ENCODE data around the gene SDF2L1. TPM values are rescaled to one million over a fixed set of nuclear protein-coding genes. Genes with fewer than 3 reads are reported as not detected.
"Not testable (repeated sequence)": the region's sequence is repeated elsewhere in the genome, so short reads cannot be mapped to it uniquely, and the experiment has no call there.

Gene SDF2L1
- total RNA-seq, 1 experiment from 2014 or later: 91.5 TPM

DNA sequence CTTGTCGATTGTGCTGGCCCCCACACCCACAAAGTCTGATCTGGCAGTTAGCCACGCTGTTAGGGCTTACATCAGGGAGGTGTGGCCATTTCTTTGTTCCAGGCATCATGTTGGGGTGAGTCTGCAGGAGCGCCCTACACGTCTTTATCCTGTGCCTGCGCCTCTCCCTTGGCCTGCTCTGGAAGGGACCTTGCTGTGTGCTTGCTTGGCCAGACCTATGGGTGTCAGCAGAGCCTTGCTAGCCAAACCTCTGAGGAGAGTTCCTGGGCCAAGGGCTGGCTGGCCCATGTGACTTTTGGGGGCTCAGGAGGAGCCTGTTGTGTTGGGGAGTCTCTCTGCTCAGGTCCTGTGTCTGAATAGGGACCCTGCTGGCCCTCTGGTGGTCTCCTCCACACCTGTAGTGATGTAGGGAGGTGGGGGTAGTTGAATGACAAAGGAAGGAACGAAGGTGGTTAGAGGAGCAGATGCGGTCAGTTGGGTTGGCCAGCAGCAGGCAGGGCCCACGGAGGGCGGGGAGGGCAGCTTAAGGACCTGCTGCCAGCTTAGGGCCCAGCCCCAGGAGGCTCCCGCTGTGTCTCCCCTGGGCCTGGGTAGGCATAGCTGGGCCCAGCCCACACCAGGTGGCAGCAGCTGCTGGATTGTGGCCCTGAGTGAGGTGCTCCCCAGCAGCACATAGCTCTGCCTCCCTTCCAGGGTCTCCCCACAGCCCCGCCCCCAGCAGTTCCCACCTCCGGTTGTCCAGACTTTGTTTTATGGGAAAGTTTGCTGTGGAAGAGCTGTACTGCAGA, 31.6 kb downstream of the SDF2L1 start:
- POLR2A ChIA-PET: interaction anchor here (0.6 kb wide), 1 partner anchor 691 kb away, joined by 4 read pairs; the partner anchor contains the start of gene LZTR1
- Mint-ChIP-seq H3K27ac (ENCODE audit: low read depth, unreplicated experiment) (no peak overlapping the region), H3K36me3 (ENCODE audit: insufficient read depth, unreplicated experiment) (peaks cover 47% of the 10 kb centered on the region), H3K27me3 (ENCODE audit: insufficient read depth, unreplicated experiment) (no peaks in the 10 kb centered on the region), H3K9me3 (ENCODE audit: unreplicated experiment) (no peaks in the 10 kb centered on the region), H3K4me3 (ENCODE audit: unreplicated experiment) (no peak overlapping the region), H3K4me1 (ENCODE audit: insufficient read depth, unreplicated experiment) (no peaks in the 10 kb centered on the region)
- TF ChIP-seq, protein P1, sequence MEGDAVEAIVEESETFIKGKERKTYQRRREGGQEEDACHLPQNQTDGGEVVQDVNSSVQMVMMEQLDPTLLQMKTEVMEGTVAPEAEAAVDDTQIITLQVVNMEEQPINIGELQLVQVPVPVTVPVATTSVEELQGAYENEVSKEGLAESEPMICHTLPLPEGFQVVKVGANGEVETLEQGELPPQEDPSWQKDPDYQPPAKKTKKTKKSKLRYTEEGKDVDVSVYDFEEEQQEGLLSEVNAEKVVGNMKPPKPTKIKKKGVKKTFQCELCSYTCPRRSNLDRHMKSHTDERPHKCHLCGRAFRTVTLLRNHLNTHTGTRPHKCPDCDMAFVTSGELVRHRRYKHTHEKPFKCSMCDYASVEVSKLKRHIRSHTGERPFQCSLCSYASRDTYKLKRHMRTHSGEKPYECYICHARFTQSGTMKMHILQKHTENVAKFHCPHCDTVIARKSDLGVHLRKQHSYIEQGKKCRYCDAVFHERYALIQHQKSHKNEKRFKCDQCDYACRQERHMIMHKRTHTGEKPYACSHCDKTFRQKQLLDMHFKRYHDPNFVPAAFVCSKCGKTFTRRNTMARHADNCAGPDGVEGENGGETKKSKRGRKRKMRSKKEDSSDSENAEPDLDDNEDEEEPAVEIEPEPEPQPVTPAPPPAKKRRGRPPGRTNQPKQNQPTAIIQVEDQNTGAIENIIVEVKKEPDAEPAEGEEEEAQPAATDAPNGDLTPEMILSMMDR (IDR thresholded peaks at IDR 0.05; ENCODE audit: unreplicated experiment): no peak
- intact Hi-C loops (cut with micrococcal nuclease): no loop called here
- CTCF ChIA-PET: no interaction called here
- BruUV-seq (replicated peaks): no TSS peak
- no peak for DNase-seq (ENCODE audit: unreplicated experiment)

GRCh38 chr22:21674638-21675245, 32.6 kb downstream of the SDF2L1 start:
- Mint-ChIP-seq H3K4me1 (ENCODE audit: insufficient read depth, unreplicated experiment) (no peaks in the 10 kb centered on the region), H3K27ac (ENCODE audit: low read depth, unreplicated experiment) (no peak overlapping the region), H3K9me3 (ENCODE audit: unreplicated experiment) (no peaks in the 10 kb centered on the region), H3K4me3 (ENCODE audit: unreplicated experiment) (no peak overlapping the region), H3K27me3 (ENCODE audit: insufficient read depth, unreplicated experiment) (no peaks in the 10 kb centered on the region), H3K36me3 (ENCODE audit: insufficient read depth, unreplicated experiment) (peaks cover 47% of the 10 kb centered on the region)
- BruUV-seq (replicated peaks): no TSS peak
- CTCF ChIA-PET: no interaction called here
- TF ChIP-seq, protein P1 (IDR thresholded peaks at IDR 0.05; ENCODE audit: unreplicated experiment): no peak
- POLR2A ChIA-PET: no interaction called here
- no peak for DNase-seq (ENCODE audit: unreplicated experiment)
- intact Hi-C loops (cut with micrococcal nuclease): no loop called here

DNA sequence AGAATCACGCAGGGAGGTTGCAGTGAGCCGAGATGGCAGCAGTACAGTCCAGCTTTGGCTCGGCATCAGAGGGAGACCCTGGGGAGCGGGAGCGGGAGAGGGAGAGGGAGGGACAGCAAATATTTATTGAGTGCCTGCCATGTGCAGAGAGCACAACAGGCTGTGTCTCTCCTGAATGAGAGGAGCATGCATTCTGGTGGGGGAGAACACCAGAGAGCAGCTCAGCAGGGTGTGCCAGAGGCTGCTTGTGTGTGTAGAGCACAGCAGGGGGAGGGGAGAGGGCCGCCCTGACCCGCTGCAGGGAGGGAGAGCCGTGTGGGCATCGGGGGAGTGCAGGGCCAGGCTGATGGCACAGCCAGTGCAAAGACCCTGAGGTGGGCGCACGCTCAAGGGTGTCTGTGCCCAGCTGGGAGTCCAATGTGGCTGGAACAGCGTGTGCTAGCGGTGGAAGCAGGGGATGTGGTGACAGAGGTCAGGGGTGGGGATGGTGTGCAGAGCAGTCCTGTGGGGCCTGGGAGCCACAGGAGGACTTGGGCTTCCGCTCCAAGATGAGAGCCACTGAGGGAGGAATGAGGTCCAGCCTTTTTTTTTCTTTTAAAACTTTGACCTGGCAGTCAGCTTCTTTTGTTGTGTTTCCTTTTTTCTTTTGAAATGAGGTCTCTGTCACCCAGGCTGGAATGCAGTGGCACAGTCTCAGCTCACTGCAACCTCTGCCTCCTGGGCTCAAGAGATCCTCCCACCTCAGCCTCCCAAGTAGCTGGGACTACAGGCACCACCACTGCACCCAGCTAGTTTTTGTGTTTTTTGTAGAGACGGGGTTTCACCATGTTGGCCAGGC, 35.7 kb downstream of the SDF2L1 start:
- POLR2A ChIA-PET: no interaction called here
- no peaks in the 10 kb centered on the region for H3K9me3 Mint-ChIP-seq (ENCODE audit: unreplicated experiment)
- H3K36me3 Mint-ChIP-seq (ENCODE audit: insufficient read depth, unreplicated experiment): peaks cover 33% of the 10 kb centered on the region
- DNase-seq (ENCODE audit: unreplicated experiment): no peak
- CTCF ChIA-PET: no interaction called here
- TF ChIP-seq, protein P1 (IDR thresholded peaks at IDR 0.05; ENCODE audit: unreplicated experiment): no peak
- H3K4me3 Mint-ChIP-seq (ENCODE audit: unreplicated experiment): no peak overlapping the region
- BruUV-seq (replicated peaks): no TSS peak
- no peaks in the 10 kb centered on the region for H3K4me1 Mint-ChIP-seq (ENCODE audit: insufficient read depth, unreplicated experiment)
- intact Hi-C loops (cut with micrococcal nuclease): no loop called here
- no peak overlapping the region for H3K27ac Mint-ChIP-seq (ENCODE audit: low read depth, unreplicated experiment)
- H3K27me3 Mint-ChIP-seq (ENCODE audit: insufficient read depth, unreplicated experiment): no peaks in the 10 kb centered on the region

- H3K4me3 Mint-ChIP-seq (ENCODE audit: unreplicated experiment); intact Hi-C loops (cut with micrococcal nuclease); H3K27me3 Mint-ChIP-seq (ENCODE audit: insufficient read depth, unreplicated experiment); H3K9me3 Mint-ChIP-seq (ENCODE audit: unreplicated experiment); POLR2A ChIA-PET; BruUV-seq (replicated peaks); H3K27ac Mint-ChIP-seq (ENCODE audit: low read depth, unreplicated experiment); H3K4me1 Mint-ChIP-seq (ENCODE audit: insufficient read depth, unreplicated experiment); DNase-seq (ENCODE audit: unreplicated experiment): not testable (repeated sequence)
- peaks cover 30% of the 10 kb centered on the region for H3K36me3 Mint-ChIP-seq (ENCODE audit: insufficient read depth, unreplicated experiment)
- CTCF ChIA-PET: interaction anchor here (0.6 kb wide), 1 partner anchor 12 kb away, joined by 4 read pairs; no protein-coding TSS in a partner anchor
These were observed 36.7 kb downstream of the SDF2L1 start for GRCh38 chr22:21678842-21679241.
